ENCODE results near the gene GBP7.

The GBP7 gene

DNA sequence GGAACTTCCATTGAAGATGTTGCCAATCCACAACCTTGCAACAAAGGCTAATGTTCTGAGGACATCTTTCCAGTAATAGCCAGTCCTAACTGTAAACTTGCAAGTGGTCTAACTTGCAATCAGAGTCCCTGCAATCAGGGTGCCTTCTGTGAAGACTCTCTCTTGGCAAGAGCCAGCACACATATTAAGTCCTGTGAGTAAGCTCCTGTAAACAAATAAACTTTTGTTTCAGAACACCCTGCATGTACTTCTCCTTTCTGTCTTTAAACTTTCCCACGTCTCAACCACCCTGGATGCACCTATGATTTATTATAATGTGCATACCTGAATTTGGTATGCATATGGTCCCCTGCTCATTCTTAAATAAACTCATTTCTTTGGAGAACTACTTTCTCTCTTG is 9.1 kb downstream of the GBP7 start:
- Histone ChIP-seq H3K4me1 (ENCODE audit: control insufficient read depth, insufficient read depth, low read depth, low read length) (no peaks in the 10 kb centered on the region), H3K4ac (ENCODE audit: low read depth in 1 of 2, low read length in 2 of 2) (no peak overlapping the region), H2BK5ac (ENCODE audit: low read depth, low read length, poor library complexity, severe bottlenecking) (no peak overlapping the region), H2AFZ (ENCODE audit: low read depth, low read length) (no peak overlapping the region), H3K4me3 (ENCODE audit: insufficient read depth in 1 of 2, low read depth in 1 of 2, low read length in 2 of 2) (no peak overlapping the region), H3K14ac (ENCODE audit: low read length in 2 of 2) (no peak overlapping the region), H4K8ac (ENCODE audit: low read length) (no peak overlapping the region), H3K4me2 (ENCODE audit: low read length, poor library complexity, severe bottlenecking) (no peak overlapping the region), H4K91ac (ENCODE audit: low read length) (no peak overlapping the region), H3K18ac (ENCODE audit: low read depth in 1 of 2, low read length in 2 of 2) (no peak overlapping the region), H3K9me3 (ENCODE audit: control insufficient read depth, low read length) (no peaks in the 10 kb centered on the region), H2BK120ac (ENCODE audit: low read depth, low read length) (no peak overlapping the region), H3K9ac (ENCODE audit: low read length) (no peak overlapping the region), H2BK15ac (ENCODE audit: low read depth, poor library complexity, severe bottlenecking) (no peak overlapping the region), H2BK12ac (ENCODE audit: low read length in 2 of 2) (no peak overlapping the region), H3K36me3 (ENCODE audit: control insufficient read depth in 1 of 2, insufficient read depth in 2 of 2, low read depth in 1 of 2, low read length in 2 of 2) (no peaks in the 10 kb centered on the region), H3K79me1 (replicated peaks; ENCODE audit: low read length, poor library complexity, severe bottlenecking) (no peaks in the 10 kb centered on the region), H3K27ac (ENCODE audit: low read length, poor library complexity, severe bottlenecking) (no peak overlapping the region), H2AK5ac (ENCODE audit: low read length, severe bottlenecking) (no peak overlapping the region), H3K27me3 (ENCODE audit: control insufficient read depth in 1 of 2, insufficient read depth in 1 of 2, low read length in 2 of 2) (no peaks in the 10 kb centered on the region), H3K23ac (ENCODE audit: low read length in 2 of 2) (no peak overlapping the region)
- DNase-seq: no peak
- no CpG with 5 or more reads among the region's 1 CpG for WGBS

GRCh38 chr1:89165811-89166210 is 10.0 kb downstream of the GBP7 start:
- no peak overlapping the region for H2BK120ac ChIP-seq (ENCODE audit: low read depth, low read length)
- H2AFZ ChIP-seq (ENCODE audit: low read depth, low read length): no peak overlapping the region
- H3K79me1 ChIP-seq (replicated peaks; ENCODE audit: low read length, poor library complexity, severe bottlenecking): no peaks in the 10 kb centered on the region
- no peak overlapping the region for H2BK12ac ChIP-seq (ENCODE audit: low read length in 2 of 2)
- no peaks in the 10 kb centered on the region for H3K36me3 ChIP-seq (ENCODE audit: control insufficient read depth in 1 of 2, insufficient read depth in 2 of 2, low read depth in 1 of 2, low read length in 2 of 2)
- no peak overlapping the region for H3K14ac ChIP-seq (ENCODE audit: low read length in 2 of 2)
- no peak overlapping the region for H4K91ac ChIP-seq (ENCODE audit: low read length)
- H3K9ac ChIP-seq (ENCODE audit: low read length): no peak overlapping the region
- no peak overlapping the region for H3K4ac ChIP-seq (ENCODE audit: low read depth in 1 of 2, low read length in 2 of 2)
- H3K27me3 ChIP-seq (ENCODE audit: control insufficient read depth in 1 of 2, insufficient read depth in 1 of 2, low read length in 2 of 2): no peaks in the 10 kb centered on the region
- no peaks in the 10 kb centered on the region for H3K4me1 ChIP-seq (ENCODE audit: control insufficient read depth, insufficient read depth, low read depth, low read length)
- H3K18ac ChIP-seq (ENCODE audit: low read depth in 1 of 2, low read length in 2 of 2): no peak overlapping the region
- H3K27ac ChIP-seq (ENCODE audit: low read length, poor library complexity, severe bottlenecking): no peak overlapping the region
- H3K23ac ChIP-seq (ENCODE audit: low read length in 2 of 2): no peak overlapping the region
- DNase-seq: no peak
- H3K4me2 ChIP-seq (ENCODE audit: low read length, poor library complexity, severe bottlenecking): no peak overlapping the region
- H2BK15ac ChIP-seq (ENCODE audit: low read depth, poor library complexity, severe bottlenecking): no peak overlapping the region
- H3K9me3 ChIP-seq (ENCODE audit: control insufficient read depth, low read length): no peaks in the 10 kb centered on the region
- no peak overlapping the region for H2AK5ac ChIP-seq (ENCODE audit: low read length, severe bottlenecking)
- H3K4me3 ChIP-seq (ENCODE audit: insufficient read depth in 1 of 2, low read depth in 1 of 2, low read length in 2 of 2): no peak overlapping the region
- H2BK5ac ChIP-seq (ENCODE audit: low read depth, low read length, poor library complexity, severe bottlenecking): no peak overlapping the region
- 86% methylated on average over 4 of the region's 5 CpGs for WGBS
- H4K8ac ChIP-seq (ENCODE audit: low read length): no peak overlapping the region

- Histone ChIP-seq H4K8ac (ENCODE audit: low read length) (no peak overlapping the region), H4K91ac (ENCODE audit: low read length) (no peak overlapping the region), H3K14ac (ENCODE audit: low read length in 2 of 2) (no peak overlapping the region), H3K9me3 (ENCODE audit: control insufficient read depth, low read length) (no peaks in the 10 kb centered on the region), H2BK12ac (ENCODE audit: low read length in 2 of 2) (no peak overlapping the region), H3K27me3 (ENCODE audit: control insufficient read depth in 1 of 2, insufficient read depth in 1 of 2, low read length in 2 of 2) (no peaks in the 10 kb centered on the region), H3K79me1 (replicated peaks; ENCODE audit: low read length, poor library complexity, severe bottlenecking) (no peaks in the 10 kb centered on the region), H3K4ac (ENCODE audit: low read depth in 1 of 2, low read length in 2 of 2) (no peak overlapping the region), H3K36me3 (ENCODE audit: control insufficient read depth in 1 of 2, insufficient read depth in 2 of 2, low read depth in 1 of 2, low read length in 2 of 2) (no peaks in the 10 kb centered on the region), H2AK5ac (ENCODE audit: low read length, severe bottlenecking) (no peak overlapping the region), H3K4me1 (ENCODE audit: control insufficient read depth, insufficient read depth, low read depth, low read length) (no peaks in the 10 kb centered on the region), H3K9ac (ENCODE audit: low read length) (no peak overlapping the region), H2BK120ac (ENCODE audit: low read depth, low read length) (no peak overlapping the region), H3K4me2 (ENCODE audit: low read length, poor library complexity, severe bottlenecking) (no peak overlapping the region), H3K23ac (ENCODE audit: low read length in 2 of 2) (no peak overlapping the region), H3K4me3 (ENCODE audit: insufficient read depth in 1 of 2, low read depth in 1 of 2, low read length in 2 of 2) (no peak overlapping the region), H3K27ac (ENCODE audit: low read length, poor library complexity, severe bottlenecking) (no peak overlapping the region), H2BK15ac (ENCODE audit: low read depth, poor library complexity, severe bottlenecking) (no peak overlapping the region), H3K18ac (ENCODE audit: low read depth in 1 of 2, low read length in 2 of 2) (no peak overlapping the region), H2BK5ac (ENCODE audit: low read depth, low read length, poor library complexity, severe bottlenecking) (no peak overlapping the region), H2AFZ (ENCODE audit: low read depth, low read length) (no peak overlapping the region)
- DNase-seq: no peak
- WGBS: no CpG with 5 or more reads among the region's 1 CpG
Measured at GRCh38 chr1:89151047-89151446, 24.8 kb downstream of the GBP7 start.

GRCh38 chr1:89149976-89150375 is 25.8 kb downstream of the GBP7 start:
- no peak overlapping the region for H2AK5ac ChIP-seq (ENCODE audit: low read length, severe bottlenecking)
- no peak overlapping the region for H2BK5ac ChIP-seq (ENCODE audit: low read depth, low read length, poor library complexity, severe bottlenecking)
- no peaks in the 10 kb centered on the region for H3K27me3 ChIP-seq (ENCODE audit: control insufficient read depth in 1 of 2, insufficient read depth in 1 of 2, low read length in 2 of 2)
- no peak overlapping the region for H3K4me2 ChIP-seq (ENCODE audit: low read length, poor library complexity, severe bottlenecking)
- H3K9me3 ChIP-seq (ENCODE audit: control insufficient read depth, low read length): no peaks in the 10 kb centered on the region
- H3K9ac ChIP-seq (ENCODE audit: low read length): no peak overlapping the region
- no peak overlapping the region for H3K18ac ChIP-seq (ENCODE audit: low read depth in 1 of 2, low read length in 2 of 2)
- H4K91ac ChIP-seq (ENCODE audit: low read length): no peak overlapping the region
- no peak overlapping the region for H3K23ac ChIP-seq (ENCODE audit: low read length in 2 of 2)
- no peaks in the 10 kb centered on the region for H3K79me1 ChIP-seq (replicated peaks; ENCODE audit: low read length, poor library complexity, severe bottlenecking)
- H3K4ac ChIP-seq (ENCODE audit: low read depth in 1 of 2, low read length in 2 of 2): no peak overlapping the region
- no peaks in the 10 kb centered on the region for H3K4me1 ChIP-seq (ENCODE audit: control insufficient read depth, insufficient read depth, low read depth, low read length)
- no peak for DNase-seq
- H2BK12ac ChIP-seq (ENCODE audit: low read length in 2 of 2): no peak overlapping the region
- no peaks in the 10 kb centered on the region for H3K36me3 ChIP-seq (ENCODE audit: control insufficient read depth in 1 of 2, insufficient read depth in 2 of 2, low read depth in 1 of 2, low read length in 2 of 2)
- H4K8ac ChIP-seq (ENCODE audit: low read length): no peak overlapping the region
- no peak overlapping the region for H2BK120ac ChIP-seq (ENCODE audit: low read depth, low read length)
- H2AFZ ChIP-seq (ENCODE audit: low read depth, low read length): no peak overlapping the region
- H3K27ac ChIP-seq (ENCODE audit: low read length, poor library complexity, severe bottlenecking): no peak overlapping the region
- no peak overlapping the region for H2BK15ac ChIP-seq (ENCODE audit: low read depth, poor library complexity, severe bottlenecking)
- no peak overlapping the region for H3K14ac ChIP-seq (ENCODE audit: low read length in 2 of 2)
- H3K4me3 ChIP-seq (ENCODE audit: insufficient read depth in 1 of 2, low read depth in 1 of 2, low read length in 2 of 2): no peak overlapping the region
- WGBS: 88% methylated on average over 2 of the region's 3 CpGs
